Activated CD4-positive, alpha-beta T cell treated with anti-CD3 and anti-CD28 coated beads for 36 hours (primary cell): Measurements from ENCODE around the gene LSP1. TPM values are rescaled to one million over a fixed set of nuclear protein-coding genes. Genes with fewer than 3 reads are reported as not detected.

ENCODE experiments used
- ATAC-seq: fragments of 200-7000 bp; cut with Tn5 transposase; one replicate; pipeline ENCODE4 v1.10.0; 2021; ENCODE audit warnings: mild to moderate bottlenecking, moderate library complexity
- CTCF ChIA-PET: fragments of 350-600 bp; sonication (Branson Sonifier 250); formaldehyde crosslinking; loops from one replicate; lab custom pipeline; 2021; ENCODE audit warnings: antibody characterized with exemption; lab: Charles Lee
- POLR2A ChIA-PET: fragments of 350-600 bp; sonication (Branson Sonifier 250); formaldehyde crosslinking; loops from one replicate; lab custom pipeline; 2021; ENCODE audit warnings: antibody characterized with exemption, inconsistent platforms; lab: Charles Lee
- DNase-seq: peaks from one replicate; pipeline ENCODE4 v3.0.0-alpha.2; 2020
- H3K27ac Mint-ChIP-seq: one replicate; pipeline ENCODE4 v1.8.0; 2021; ENCODE audit warnings: mixed read lengths
- H3K27me3 Mint-ChIP-seq: one replicate; pipeline ENCODE4 v1.8.0; 2021; ENCODE audit warnings: mixed read lengths
- H3K36me3 Mint-ChIP-seq: one replicate; pipeline ENCODE4 v1.8.0; 2021; ENCODE audit warnings: low read depth, mixed read lengths
- H3K4me1 Mint-ChIP-seq: one replicate; pipeline ENCODE4 v1.8.0; 2021; ENCODE audit warnings: mixed read lengths
- H3K4me3 Mint-ChIP-seq: one replicate; pipeline ENCODE4 v1.8.0; 2021; ENCODE audit warnings: mild to moderate bottlenecking, moderate library complexity, mixed read lengths
- H3K9me3 Mint-ChIP-seq: one replicate; pipeline ENCODE4 v1.8.0; 2021; ENCODE audit warnings: low read depth, mixed read lengths
- intact Hi-C, 2 experiments: fragments of 100-400 bp; cut with DNase I in 1 of 2; cut with micrococcal nuclease in 1 of 2; formaldehyde crosslinking; loops; one replicate each; pipeline versions ENCODE4 v1.14.2 to v1.15.1; 2022 to 2024; cut with DNase I, micrococcal nuclease
- total RNA-seq, 2 experiments: library from RNA; stranded (reverse); gene quantifications; one replicate each; pipeline ENCODE4 v1.2.3, GENCODE V29; 2021

The LSP1 gene
- total RNA-seq, 2 experiments from 2014 or later, result 193 to 227 TPM

DNA sequence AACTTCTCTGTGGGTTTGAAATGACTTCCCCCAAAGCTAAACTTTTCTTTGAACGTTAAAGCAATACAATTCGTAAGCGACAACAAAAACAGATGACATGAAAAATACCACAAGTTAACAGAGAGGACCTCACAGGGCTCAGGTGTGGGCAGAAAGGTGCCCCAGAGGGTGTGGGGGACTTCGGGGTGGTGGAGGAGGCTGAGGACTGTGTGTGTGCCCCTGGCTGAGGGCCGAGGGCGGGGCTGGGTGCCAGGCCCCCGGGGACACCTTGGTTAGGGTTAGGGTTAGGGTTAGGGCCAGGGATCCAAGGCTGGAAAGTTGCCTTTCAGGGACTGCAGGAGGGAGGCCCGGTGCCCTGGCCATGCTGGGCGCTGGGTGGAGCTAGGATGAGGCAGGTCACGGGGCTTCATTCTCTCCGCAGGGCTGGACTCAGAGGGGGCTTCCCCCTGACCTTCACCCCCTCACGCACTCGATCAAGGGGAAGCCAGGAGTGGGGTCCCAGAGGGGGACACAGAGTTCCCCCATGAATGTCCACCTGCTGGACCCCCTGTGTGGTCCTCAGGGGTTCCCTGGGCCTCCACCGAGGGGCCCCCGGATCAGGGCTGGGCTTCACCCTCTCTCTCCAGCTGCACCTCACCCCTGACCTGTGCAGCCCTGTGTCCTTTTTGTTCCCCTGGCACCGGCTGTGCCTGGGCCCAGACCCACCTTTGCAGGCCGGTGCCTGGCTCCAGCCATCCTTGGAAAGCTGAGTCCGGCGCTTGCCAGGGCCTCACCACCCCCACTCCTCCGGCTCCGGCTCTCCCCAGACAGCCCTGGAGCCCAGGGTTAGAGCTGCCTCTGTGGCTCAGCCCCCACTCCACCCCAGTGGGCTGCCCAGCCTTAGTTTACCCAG is 7.1 kb upstream of the LSP1 start:
- Mint-ChIP-seq H3K27ac (peak overlapping the region; percentile 91), H3K27me3 (no peaks in the 10 kb centered on the region), H3K4me3 (peak overlapping the region; percentile 46), H3K4me1 (peaks cover 60% of the 10 kb centered on the region), H3K9me3 (no peaks in the 10 kb centered on the region), H3K36me3 (no peaks in the 10 kb centered on the region)
- POLR2A ChIA-PET, result no interaction called here
- CTCF ChIA-PET, result interaction anchor here (0.6 to 1.3 kb wide), 5 partner anchors 50 to 541 kb away, joined by 3 to 4 read pairs (median 3); no protein-coding TSS in a partner anchor
- ATAC-seq (peak; percentile 19), DNase-seq (no peak)
- intact Hi-C loops, result no loop called here

DNA sequence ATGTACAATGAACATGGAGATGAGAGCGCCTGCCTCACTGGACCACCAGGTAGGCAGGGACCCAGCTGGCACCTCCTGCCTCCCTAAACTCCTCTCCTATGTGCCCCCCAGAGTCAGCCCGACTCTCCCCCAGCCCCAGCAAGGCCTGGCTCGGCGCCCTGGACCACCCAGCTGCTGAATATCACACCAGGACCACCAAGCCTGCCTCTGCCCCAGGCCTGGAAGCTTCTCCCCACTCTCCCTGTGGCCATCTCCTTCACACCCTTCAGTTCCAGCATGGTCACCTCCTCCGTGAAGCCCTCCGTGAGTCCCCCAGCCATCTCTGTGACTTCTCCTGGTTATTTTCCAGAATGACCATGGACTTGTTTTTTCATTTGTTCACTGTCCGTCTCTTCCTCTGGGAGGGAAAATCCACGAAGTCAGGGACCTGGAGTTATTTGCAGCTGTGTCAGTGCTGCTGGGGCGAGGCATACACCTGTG is 6.4 kb upstream of the LSP1 start:
- Mint-ChIP-seq H3K36me3 (no peaks in the 10 kb centered on the region), H3K9me3 (no peaks in the 10 kb centered on the region), H3K27ac (peak overlapping the region; percentile 51), H3K4me1 (peaks cover 67% of the 10 kb centered on the region), H3K4me3 (no peak overlapping the region), H3K27me3 (no peaks in the 10 kb centered on the region)
- ATAC-seq (no peak), DNase-seq (no peak)
- ChIA-PET POLR2A (no interaction called here), CTCF (interaction anchor here (1.0 to 1.7 kb wide), 4 partner anchors 75 to 305 kb away, joined by 3 to 7 read pairs (median 4); no protein-coding TSS in a partner anchor)
- intact Hi-C loops, result no loop called here

DNA sequence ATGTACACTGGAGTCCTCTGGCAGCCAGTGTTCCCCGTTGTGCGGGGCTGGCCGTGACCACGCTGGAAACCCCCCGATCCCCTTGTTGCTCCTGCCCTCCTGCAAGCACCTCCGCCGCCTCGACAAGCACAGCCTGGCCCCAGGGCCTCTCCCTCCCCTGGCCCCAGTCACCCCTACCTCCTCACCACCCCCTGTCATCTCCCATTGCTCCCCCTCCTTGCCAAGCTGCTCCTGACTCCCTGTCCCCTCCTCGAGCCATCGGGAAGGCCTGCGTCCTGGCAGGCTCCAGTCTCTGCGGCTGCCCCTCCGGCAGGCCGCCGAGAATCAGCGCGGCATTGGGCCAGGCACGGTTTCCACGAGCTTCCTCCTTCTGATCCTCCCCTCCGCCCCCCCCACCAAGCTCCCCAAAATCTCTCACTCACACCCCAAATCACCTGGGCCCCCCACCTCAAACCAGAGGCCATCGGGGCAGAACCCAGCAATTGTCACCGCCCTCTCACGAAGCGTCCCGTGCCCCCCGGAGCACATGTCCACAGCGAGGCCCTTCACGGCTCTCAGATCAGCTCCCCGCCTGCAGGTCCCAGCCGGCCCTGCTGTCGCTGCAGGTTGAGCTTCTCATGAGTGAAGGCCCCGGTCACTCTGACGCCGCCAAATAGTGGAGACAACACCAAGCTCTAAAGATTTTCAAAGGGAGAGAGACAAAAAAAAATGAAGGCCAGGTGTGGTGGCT is 5.7 kb upstream of the LSP1 start:
- POLR2A ChIA-PET, result no interaction called here
- no peak overlapping the region for H3K4me3 Mint-ChIP-seq
- DNase-seq (no peak), ATAC-seq (no peak)
- H3K27ac Mint-ChIP-seq, result no peak overlapping the region
- H3K27me3 Mint-ChIP-seq, result no peaks in the 10 kb centered on the region
- H3K4me1 Mint-ChIP-seq, result peaks cover 74% of the 10 kb centered on the region
- H3K9me3 Mint-ChIP-seq, result no peaks in the 10 kb centered on the region
- no peaks in the 10 kb centered on the region for H3K36me3 Mint-ChIP-seq
- intact Hi-C loops, result no loop called here
- CTCF ChIA-PET, result interaction anchor here (0.7 to 1.7 kb wide), 4 partner anchors 34 to 304 kb away, joined by 3 to 7 read pairs (median 3); no protein-coding TSS in a partner anchor

DNA sequence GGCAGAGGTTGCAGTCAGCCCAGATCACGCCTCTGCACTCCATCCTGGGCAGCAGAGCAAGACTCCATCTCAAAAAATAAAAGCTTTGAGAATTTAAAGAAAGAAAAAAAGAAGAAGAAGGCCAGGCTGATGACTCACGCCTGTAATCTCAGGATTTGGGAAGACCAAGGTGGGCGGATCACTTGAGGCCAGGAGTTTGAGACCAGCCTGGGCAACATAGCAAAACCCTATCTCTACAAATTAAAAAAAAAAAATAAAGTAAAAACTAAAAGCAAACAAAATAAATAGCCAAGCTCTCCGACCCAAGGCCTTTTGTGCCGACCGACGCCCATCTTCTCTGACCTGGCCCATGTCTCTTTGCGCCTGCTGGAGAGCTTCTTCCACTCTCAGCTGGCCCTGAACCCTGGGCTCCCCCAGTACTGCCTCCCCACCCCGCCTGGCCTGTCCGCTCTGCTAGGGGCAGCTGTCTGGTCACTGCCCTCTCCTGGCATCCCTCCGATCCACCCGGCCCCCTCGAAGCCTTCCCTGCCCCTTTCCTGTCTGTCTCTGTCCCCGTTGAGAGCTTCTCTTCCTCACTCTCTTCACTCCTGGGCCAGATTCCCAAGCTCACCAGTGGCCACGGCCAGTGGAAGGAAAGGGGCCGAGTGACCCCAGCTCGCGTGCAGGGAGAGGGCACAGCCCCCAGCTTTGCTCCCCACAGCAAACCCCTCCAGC is 4.8 kb upstream of the LSP1 start:
- Mint-ChIP-seq H3K27ac (no peak overlapping the region), H3K4me1 (peaks cover 83% of the 10 kb centered on the region), H3K9me3 (no peaks in the 10 kb centered on the region), H3K36me3 (peaks cover 3% of the 10 kb centered on the region), H3K4me3 (no peak overlapping the region), H3K27me3 (no peaks in the 10 kb centered on the region)
- DNase-seq, result no peak
- ATAC-seq, result no peak
- ChIA-PET POLR2A (no interaction called here), CTCF (interaction anchor here (0.7 to 1.7 kb wide), 4 partner anchors 34 to 303 kb away, joined by 3 to 7 read pairs (median 3); no protein-coding TSS in a partner anchor)
- intact Hi-C loops, result no loop called here

DNA sequence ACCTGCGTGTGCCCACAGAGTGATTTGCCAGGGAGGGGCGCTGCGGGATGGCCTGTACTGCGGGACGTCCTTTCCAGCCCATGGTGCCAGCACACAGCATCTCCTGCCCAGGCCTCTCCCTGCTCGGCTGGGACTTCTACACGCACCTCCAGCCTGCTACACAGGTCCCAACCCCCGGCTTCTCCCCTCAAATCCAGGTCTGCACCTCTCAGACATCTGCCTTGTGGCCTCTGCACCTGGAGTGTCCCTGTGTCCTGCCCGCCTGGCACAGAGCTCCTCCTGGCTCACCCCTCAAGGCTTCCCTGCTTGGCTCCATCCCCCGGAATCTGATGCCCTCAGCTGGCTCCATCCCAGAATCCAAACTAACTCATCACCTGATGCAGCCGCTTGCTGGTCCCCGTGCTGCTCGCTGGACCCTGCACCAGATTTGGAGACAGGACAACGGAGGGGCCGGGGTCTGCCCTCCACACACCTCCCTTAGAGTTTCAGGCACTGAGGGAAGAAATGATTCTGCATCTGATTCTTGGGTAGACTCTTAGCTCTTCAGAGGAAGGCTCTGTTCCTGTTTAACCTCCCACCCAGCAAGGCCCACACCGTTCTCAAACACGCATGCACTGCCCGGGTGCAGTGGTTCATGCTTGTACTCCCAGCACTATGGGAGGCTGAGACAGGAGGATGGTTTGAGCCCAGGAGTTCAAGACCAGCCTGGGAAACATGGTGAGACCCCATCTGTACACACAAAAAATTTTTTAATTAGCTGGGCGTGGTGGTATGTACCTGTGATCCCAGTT is 4.0 kb upstream of the LSP1 start:
- ChIA-PET POLR2A (no interaction called here), CTCF (interaction anchor here (0.7 to 2.3 kb wide), 4 partner anchors 33 to 155 kb away, joined by 3 to 12 read pairs (median 4); no protein-coding TSS in a partner anchor)
- no peaks in the 10 kb centered on the region for H3K9me3 Mint-ChIP-seq
- no peaks in the 10 kb centered on the region for H3K27me3 Mint-ChIP-seq
- intact Hi-C loops, result no loop called here
- H3K4me1 Mint-ChIP-seq, result peaks cover 77% of the 10 kb centered on the region
- H3K4me3 Mint-ChIP-seq, result no peak overlapping the region
- ATAC-seq (no peak), DNase-seq (no peak)
- peak overlapping the region; percentile 51 for H3K27ac Mint-ChIP-seq
- peaks cover 4% of the 10 kb centered on the region for H3K36me3 Mint-ChIP-seq

DNA sequence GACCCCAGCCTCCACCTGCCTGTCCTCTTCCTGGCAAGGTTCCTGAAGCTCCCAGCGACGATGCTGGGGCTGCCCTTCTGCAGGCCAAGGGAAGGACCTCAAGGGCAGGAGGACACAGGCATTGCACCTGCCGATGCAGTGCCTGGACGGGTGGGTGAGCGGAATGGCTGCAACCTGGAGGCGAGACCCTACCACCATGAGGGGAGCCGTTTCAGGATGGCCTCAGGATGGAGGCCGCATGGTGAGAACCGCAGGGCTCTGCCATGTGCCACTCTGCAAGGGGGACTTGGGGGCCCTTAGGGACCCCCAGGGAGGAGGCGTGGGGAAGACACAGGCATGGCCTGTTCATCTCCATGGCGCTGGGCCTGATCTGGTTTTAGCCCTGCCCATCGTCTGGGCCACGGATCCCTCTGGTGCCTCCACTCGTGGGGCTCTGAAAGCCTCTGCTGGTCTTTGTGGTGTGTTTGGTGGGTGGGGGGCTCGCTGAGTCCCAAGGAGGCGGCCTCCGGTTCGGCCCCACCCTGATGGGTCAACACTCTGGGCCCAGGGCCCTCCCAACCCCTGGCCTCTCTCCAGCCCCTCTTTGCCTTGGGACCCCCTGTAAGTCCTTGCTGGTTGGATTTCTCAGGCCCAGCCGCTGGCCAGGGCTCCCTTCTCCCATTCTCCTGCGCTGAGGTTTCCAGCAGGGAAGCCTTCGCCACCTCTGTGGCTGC is 1.3 kb upstream of the LSP1 start:
- no peak for ATAC-seq
- peaks cover 69% of the 10 kb centered on the region for H3K4me1 Mint-ChIP-seq
- CTCF ChIA-PET, result interaction anchor here (1.2 to 2.3 kb wide), 7 partner anchors 18 to 158 kb away, joined by 3 to 13 read pairs (median 7); no protein-coding TSS in a partner anchor
- POLR2A ChIA-PET, result no interaction called here
- peaks cover 7% of the 10 kb centered on the region for H3K36me3 Mint-ChIP-seq
- no peaks in the 10 kb centered on the region for H3K9me3 Mint-ChIP-seq
- peak overlapping the region; percentile 97 for H3K4me3 Mint-ChIP-seq
- intact Hi-C loops, result loop anchor here (1.0 to 5.0 kb wide), 5 partner anchors 36 to 551 kb away; partner anchors contain the start of genes DUSP8 (in 1 of the 2) and TSSC4 (in 1 of the 2)
- no peak for DNase-seq
- peak overlapping the region; percentile 98 for H3K27ac Mint-ChIP-seq
- H3K27me3 Mint-ChIP-seq, result no peaks in the 10 kb centered on the region

DNA sequence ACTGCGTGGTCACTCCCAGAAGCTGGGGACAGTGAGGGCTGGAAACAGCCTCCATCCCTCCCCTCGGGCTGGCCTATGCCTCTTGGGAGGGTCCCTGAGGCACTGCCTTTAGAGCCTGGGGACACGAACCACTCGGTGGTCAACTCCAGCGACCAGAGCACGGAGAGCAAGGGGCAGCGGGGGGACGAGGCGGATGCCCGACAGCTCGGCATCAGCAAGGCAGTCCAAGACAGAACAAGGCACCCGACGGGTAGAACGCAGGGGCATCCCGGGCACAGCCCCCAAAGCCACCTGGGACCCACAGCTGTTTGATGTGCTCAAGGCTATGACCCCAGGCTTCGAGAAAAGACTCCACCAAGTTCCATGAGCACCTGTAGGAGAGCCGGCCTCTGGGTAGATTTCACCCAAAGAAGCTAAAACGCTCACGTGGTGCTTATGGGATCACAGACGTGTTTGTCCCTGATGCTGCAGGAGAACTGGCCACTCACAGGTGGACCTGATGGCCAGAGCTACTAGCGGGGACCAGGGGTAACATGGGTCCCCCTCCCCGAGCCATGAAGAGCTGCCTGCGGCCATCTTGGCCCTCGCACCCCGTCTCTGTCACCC is 510 bp upstream of the LSP1 start:
- ChIA-PET CTCF (interaction anchor here (0.8 to 1.7 kb wide), 7 partner anchors 19 to 300 kb away, joined by 3 to 7 read pairs (median 5); no protein-coding TSS in a partner anchor), POLR2A (no interaction called here)
- peaks cover 7% of the 10 kb centered on the region for H3K36me3 Mint-ChIP-seq
- intact Hi-C loops, result loop anchor here (1.0 to 5.0 kb wide), 5 partner anchors 35 to 550 kb away; partner anchors contain the start of genes DUSP8 (in 1 of the 2) and TSSC4 (in 1 of the 2)
- DNase-seq, result no peak
- H3K9me3 Mint-ChIP-seq, result no peaks in the 10 kb centered on the region
- H3K4me1 Mint-ChIP-seq, result peaks cover 67% of the 10 kb centered on the region
- no peaks in the 10 kb centered on the region for H3K27me3 Mint-ChIP-seq
- peak overlapping the region; percentile 97 for H3K4me3 Mint-ChIP-seq
- peak overlapping the region; percentile 98 for H3K27ac Mint-ChIP-seq
- peak; percentile 1 for ATAC-seq

DNA sequence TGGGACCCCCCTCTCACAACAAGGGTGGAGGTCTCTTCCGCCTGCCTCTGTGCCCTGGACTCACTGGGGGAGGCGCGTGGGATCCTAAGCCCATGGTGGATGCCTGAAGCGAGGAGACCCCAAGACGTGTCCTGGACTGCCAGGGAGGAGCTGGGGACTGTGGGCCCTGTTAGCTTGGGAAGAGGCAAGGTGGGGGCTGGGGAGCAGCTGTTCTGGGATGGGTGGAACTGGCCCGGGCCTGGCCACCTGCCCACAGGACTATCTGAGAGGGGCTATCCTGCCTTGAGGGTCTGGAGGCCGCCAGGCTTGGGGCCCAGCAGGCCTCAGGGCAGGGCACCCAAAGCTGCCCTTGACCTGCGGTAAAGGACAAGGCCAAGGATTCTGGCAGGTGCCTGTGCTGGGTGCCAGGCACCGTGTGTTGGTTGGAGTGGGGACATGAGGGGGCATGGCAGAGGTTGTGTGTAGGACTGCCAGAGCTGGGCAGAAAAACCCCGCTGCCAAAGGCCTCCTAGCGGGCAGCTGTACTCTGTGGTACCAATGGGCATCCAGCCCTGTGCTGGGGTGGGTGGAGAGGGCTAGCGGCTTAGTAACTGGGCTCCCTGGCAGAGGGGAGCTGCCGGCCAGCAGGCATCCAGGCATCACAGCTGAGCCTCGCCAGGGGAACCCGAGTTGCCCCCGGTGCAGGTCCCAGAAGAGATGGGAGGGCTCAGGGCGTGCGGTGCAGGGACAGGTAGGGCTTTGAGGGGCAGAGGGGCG is 670 bp downstream of the LSP1 start:
- H3K9me3 Mint-ChIP-seq, result no peaks in the 10 kb centered on the region
- peak; percentile 7 for ATAC-seq

More for the DNA sequence above, 670 bp downstream of the LSP1 start:
- peaks cover 66% of the 10 kb centered on the region for H3K4me1 Mint-ChIP-seq
- no peaks in the 10 kb centered on the region for H3K27me3 Mint-ChIP-seq
- H3K36me3 Mint-ChIP-seq, result peaks cover 7% of the 10 kb centered on the region
- H3K27ac Mint-ChIP-seq, result peak overlapping the region; percentile 98
- DNase-seq, result peak; percentile 66
- POLR2A ChIA-PET, result interaction anchor here (0.6 kb wide), 1 partner anchor 152 kb away, joined by 3 read pairs; no protein-coding TSS in a partner anchor
- peak overlapping the region; percentile 97 for H3K4me3 Mint-ChIP-seq
- intact Hi-C loops, result loop anchor here (1.0 to 5.0 kb wide), 7 partner anchors 34 to 549 kb away; partner anchors contain the start of genes DUSP8 (in 1 of the 2) and TSSC4 (in 1 of the 2)
- CTCF ChIA-PET, result interaction anchor here (0.8 to 2.5 kb wide), 6 partner anchors 29 to 201 kb away, joined by 3 to 10 read pairs (median 6); no protein-coding TSS in a partner anchor
